ENCODE measurements around the gene IFI35. TPM values are rescaled to one million over a fixed set of nuclear protein-coding genes. Genes with fewer than 3 reads are reported as not detected.

Gene IFI35
- total RNA-seq, 5 donors from 2014 or later (not counting 1 experiment from before 2014, with no cell fraction given), result 27.0 to 44.6 (median 34.1) TPM

DNA sequence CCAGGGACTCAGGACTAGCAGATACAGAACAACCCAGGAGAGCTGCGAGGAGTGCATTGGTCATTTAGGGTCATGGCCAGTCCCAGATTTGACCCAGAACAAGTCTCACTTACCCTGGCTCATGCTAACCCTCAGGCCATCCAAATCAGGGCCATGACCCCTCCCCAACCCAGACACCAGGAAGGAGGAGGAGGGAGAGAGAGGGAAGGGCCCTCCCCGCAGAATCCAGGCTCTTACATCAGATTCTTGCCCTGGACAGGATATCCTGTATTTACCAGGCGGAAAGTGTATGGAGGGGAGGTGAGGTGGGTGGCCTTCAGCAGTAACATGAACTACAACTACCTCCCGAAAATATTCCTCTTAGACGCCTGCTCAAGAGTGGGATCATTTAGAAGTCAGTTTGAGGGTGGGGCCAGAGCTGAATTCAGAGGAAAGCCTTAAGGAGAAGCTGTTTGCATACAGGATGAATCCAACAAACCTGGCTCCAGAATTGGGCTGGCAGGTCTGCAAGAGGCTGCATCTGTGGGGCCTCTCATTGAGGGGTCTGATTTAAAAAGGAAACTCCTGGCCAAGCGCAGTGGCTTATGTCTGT is 13.5 kb downstream of the IFI35 start:
- no peak overlapping the region for H3K4me3 ChIP-seq (ENCODE audit: control insufficient read depth in 1 of 2, extremely low read depth in 1 of 2, low read length in 1 of 2)
- peak overlapping the region; percentile 72 to 85 for H3K27ac Mint-ChIP-seq
- peaks cover 3% of the 10 kb centered on the region for H3K36me3 Mint-ChIP-seq
- ChIA-PET CTCF (no interaction called here), POLR2A (no interaction called here)
- no peaks in the 10 kb centered on the region for H3K27me3 ChIP-seq (replicated peaks in 1 of 2; ENCODE audit: control insufficient read depth in 2 of 2, extremely low read depth in 1 of 2, insufficient read depth in 2 of 2, low read length in 1 of 2)
- 100% methylated on average over 1 of the region's 6 CpGs for WGBS (ENCODE audit: insufficient coverage)
- no peaks in the 10 kb centered on the region for H3K9me3 Mint-ChIP-seq
- H3K4me1 Mint-ChIP-seq, result peaks cover 36 to 49% (median 43%) of the 10 kb centered on the region in 3 donors
- no peaks in the 10 kb centered on the region for H3K36me3 ChIP-seq (ENCODE audit: control insufficient read depth in 2 of 2, extremely low read depth in 1 of 2, insufficient read depth in 1 of 2, low read length in 1 of 2)
- H3K9me3 ChIP-seq, result no peaks in the 10 kb centered on the region
- ATAC-seq (replicated peaks in 1 of 4), result no peak
- H3K27ac ChIP-seq (ENCODE audit: low read length), result no peak overlapping the region
- H3K27me3 Mint-ChIP-seq, result no peaks in the 10 kb centered on the region
- DNase-seq, result no peak
- peaks cover 9 to 58% of the 10 kb centered on the region in 2 experiments for H3K4me1 ChIP-seq (ENCODE audit: control insufficient read depth in 1 of 2, extremely low read depth in 1 of 2, insufficient read depth in 2 of 2, low read length in 2 of 2)
- H3K4me3 Mint-ChIP-seq, result peak overlapping the region; percentile 82 to 90 (median 86)

DNA sequence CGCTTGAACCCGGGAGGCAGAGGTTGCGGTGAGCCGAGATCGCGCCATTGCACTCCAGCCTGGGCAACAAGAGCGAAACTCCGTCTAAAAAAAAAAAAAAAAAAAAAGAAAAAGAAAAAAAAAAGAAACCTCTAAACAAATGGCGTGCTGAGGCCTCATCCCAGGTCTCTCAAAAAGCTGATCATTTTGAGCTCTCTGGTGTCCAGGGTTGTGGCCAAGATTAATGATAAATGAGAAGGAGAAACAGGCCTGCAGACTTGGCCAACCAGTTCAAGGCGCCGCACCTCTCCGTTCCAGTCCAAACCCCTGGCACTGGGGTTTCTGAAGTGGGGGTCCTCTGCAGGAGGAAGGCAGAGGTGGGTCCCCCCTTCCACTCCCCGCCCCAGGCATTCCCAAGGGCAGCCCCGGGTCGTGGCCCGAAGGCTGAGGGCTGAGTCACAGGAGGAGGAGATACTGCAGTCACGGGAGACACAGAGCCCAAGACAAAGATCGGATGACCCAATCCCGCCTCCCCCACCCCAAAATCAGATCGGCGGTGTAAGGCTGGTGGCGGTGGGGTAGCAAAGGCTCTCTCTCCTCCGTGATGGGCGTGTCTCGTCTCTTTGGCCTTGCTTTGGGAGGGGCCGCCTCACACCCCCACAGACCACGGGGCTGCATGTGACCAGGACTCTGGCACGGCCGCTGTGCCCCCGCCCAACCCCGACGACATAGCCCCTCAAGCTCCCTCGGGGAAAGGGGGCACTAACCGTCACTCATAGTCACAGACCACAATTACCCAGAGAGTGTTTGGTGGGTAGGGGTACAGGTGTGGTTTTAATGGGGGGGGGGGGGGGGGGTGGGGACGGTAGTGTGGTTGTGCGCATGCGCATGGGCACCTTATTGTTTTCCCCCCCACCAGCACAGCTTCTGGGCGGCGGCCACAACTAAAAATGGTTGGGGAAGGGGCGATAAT is 14.5 kb downstream of the IFI35 start:
- peaks cover 9 to 65% of the 10 kb centered on the region in 2 experiments for H3K4me1 ChIP-seq (ENCODE audit: control insufficient read depth in 1 of 2, extremely low read depth in 1 of 2, insufficient read depth in 2 of 2, low read length in 2 of 2)
- Mint-ChIP-seq H3K9me3 (no peaks in the 10 kb centered on the region), H3K27ac (peak overlapping the region; percentile 61 to 72), H3K4me1 (peaks cover 36 to 49% (median 48%) of the 10 kb centered on the region in 3 donors), H3K36me3 (no peaks in the 10 kb centered on the region), H3K27me3 (no peaks in the 10 kb centered on the region), H3K4me3 (peak overlapping the region; percentile 82 to 90 (median 86))
- H3K27me3 ChIP-seq (replicated peaks in 1 of 2; ENCODE audit: control insufficient read depth in 2 of 2, extremely low read depth in 1 of 2, insufficient read depth in 2 of 2, low read length in 1 of 2), result no peaks in the 10 kb centered on the region
- peak overlapping the region; percentile 84 for H3K4me3 ChIP-seq (ENCODE audit: control insufficient read depth in 1 of 2, extremely low read depth in 1 of 2, low read length in 1 of 2)
- no peak overlapping the region for H3K27ac ChIP-seq (ENCODE audit: low read length)
- H3K9me3 ChIP-seq, result no peaks in the 10 kb centered on the region
- WGBS (ENCODE audit: insufficient coverage), result 45% methylated on average over 4 of the region's 40 CpGs
- POLR2A ChIA-PET, result interaction anchor here (0.6 to 0.7 kb wide), 2 partner anchors 437 to 633 kb away, joined by 3 to 11 read pairs; partner anchors contain the start of gene STAT3 (in 1 of the 2)
- no peaks in the 10 kb centered on the region for H3K36me3 ChIP-seq (ENCODE audit: control insufficient read depth in 2 of 2, extremely low read depth in 1 of 2, insufficient read depth in 1 of 2, low read length in 1 of 2)
- DNase-seq (peak in 22 of 35 experiments; percentile 10 to 60 (median 30)), ATAC-seq (replicated peaks in 1 of 4) (peak in 1 of 4 experiments; percentile 4)
- CTCF ChIA-PET, result interaction anchor here in 1 of 2 donors (1.8 kb wide), 1 partner anchor 22 kb away, joined by 10 read pairs; the partner anchor contains the start of gene RPL27

DNA sequence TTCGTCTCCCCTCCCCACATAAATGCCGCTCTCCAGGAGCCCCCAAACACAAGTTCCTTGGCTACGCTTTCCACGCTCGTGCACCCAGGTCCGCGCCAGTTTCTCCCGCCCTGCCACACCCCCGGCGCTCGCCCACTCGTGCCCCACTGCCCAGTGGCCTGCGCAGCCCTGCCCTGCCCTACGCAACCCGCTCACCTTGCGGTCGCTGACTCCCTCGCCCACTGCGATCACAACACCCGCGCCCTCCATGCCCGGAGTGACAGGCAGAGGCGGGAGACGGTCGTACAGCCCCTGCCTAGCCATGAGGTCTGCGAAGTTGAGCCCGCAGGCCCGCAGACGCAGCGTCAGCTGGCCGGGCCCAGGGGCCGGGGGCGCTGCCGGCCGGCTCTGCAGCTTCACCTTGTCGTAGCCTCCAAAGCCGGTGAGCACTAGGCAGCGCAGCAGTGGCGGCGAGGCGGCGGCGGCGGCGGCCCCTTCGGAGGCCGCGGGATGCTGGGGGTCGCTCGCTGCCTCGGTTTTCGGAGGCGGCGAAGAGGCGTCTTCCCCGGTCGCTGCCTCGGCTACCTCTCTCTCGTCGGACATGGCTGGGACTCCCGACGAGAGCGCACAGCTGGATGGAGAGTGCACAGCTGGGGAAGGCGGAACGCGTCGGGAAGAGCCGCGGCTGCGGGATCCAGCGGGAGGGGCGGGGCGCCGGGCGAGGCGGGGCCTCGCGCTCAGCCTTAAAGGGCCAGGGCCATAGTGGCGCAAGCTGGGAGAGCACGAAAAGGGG is 15.3 kb downstream of the IFI35 start, which contains the start of gene VAT1:
TSS of gene VAT1 (minus strand) at position 645 of the 772 bp plus-strand sequence. CDS start at position 582, 63 bp downstream.
- Histone ChIP-seq H3K27me3 (replicated peaks in 1 of 2; ENCODE audit: control insufficient read depth in 2 of 2, extremely low read depth in 1 of 2, insufficient read depth in 2 of 2, low read length in 1 of 2) (no peaks in the 10 kb centered on the region), H3K9me3 (no peaks in the 10 kb centered on the region), H3K36me3 (ENCODE audit: control insufficient read depth in 2 of 2, extremely low read depth in 1 of 2, insufficient read depth in 1 of 2, low read length in 1 of 2) (no peaks in the 10 kb centered on the region), H3K4me3 (ENCODE audit: control insufficient read depth in 1 of 2, extremely low read depth in 1 of 2, low read length in 1 of 2) (peak within 1 kb of the TSS; percentile 84), H3K27ac (ENCODE audit: low read length) (no peak within 1 kb of the TSS), H3K4me1 (ENCODE audit: control insufficient read depth in 1 of 2, extremely low read depth in 1 of 2, insufficient read depth in 2 of 2, low read length in 2 of 2) (peaks cover 9 to 65% of the 10 kb centered on the region in 2 experiments)
- CTCF ChIA-PET, result interaction anchor here in 1 of 2 donors (0.6 to 1.8 kb wide), 2 partner anchors 15 to 23 kb away, joined by 3 to 10 read pairs; partner anchors contain the start of genes IFI35 and RPL27
- H3K4me1 Mint-ChIP-seq, result peaks cover 36 to 49% (median 48%) of the 10 kb centered on the region in 3 donors
- under 1% methylated on average over 77 of the region's 80 CpGs for WGBS (ENCODE audit: insufficient coverage)
- peak within 1 kb of the TSS; percentile 82 to 90 (median 86) for H3K4me3 Mint-ChIP-seq
- H3K27me3 Mint-ChIP-seq, result no peaks in the 10 kb centered on the region
- ATAC-seq (replicated peaks in 1 of 4) (peak; percentile 62 to 66 (median 64)), DNase-seq (peak in 33 of 35 experiments; percentile 22 to 76 (median 49))
- POLR2A ChIA-PET, result interaction anchor here (0.6 to 1.1 kb wide), 2 partner anchors 9 to 877 kb away, joined by 3 to 4 read pairs; no protein-coding TSS in a partner anchor
- H3K9me3 Mint-ChIP-seq, result no peaks in the 10 kb centered on the region
- no peaks in the 10 kb centered on the region for H3K36me3 Mint-ChIP-seq
- peak within 1 kb of the TSS; percentile 72 to 77 for H3K27ac Mint-ChIP-seq

DNA sequence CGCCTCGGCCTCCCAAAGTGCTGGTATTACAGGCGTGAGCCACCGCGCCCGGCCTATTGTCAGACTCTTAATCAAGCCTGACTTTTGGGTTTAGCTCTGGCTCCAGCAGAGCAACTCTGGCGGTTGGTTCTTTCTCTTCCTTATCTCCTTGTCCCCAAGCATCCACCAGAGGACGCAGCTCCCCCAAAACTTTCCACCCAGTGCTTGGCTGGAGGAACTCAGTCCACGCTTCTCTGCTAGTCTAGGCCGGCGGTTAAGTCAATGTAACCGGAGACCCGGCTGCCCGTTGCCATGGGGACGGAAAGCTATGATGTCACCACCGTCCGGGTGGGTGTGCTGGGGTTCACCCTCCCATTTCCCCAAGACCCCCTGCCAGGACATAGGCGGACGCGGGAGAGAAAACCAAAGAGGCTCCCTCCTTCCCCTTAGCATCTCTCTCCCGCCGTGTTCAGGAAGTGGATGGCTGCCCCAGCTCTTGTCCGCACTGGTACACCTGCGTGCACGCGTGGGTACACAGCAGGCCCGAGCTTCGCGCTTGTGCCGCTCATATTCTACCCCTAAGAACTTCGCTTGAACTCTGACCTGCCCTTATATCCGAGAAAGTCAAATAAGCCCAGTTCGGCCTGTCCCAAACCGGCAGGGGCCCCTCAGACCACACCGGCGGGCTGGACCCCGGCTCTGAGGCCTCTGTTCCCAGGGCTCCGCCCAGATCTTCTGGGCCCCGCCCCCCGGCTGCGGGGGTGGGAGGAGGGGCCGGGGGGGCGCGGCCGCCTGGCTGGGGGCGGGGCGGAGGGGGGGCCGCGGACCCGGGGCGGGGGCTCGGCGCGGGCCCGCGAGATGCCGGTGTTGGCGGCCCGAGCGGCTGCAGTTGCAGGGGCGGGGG is 18.1 kb downstream of the IFI35 start, which contains the start of gene RND2:
TSS of gene RND2 (plus strand) at position 825 of the 883 bp plus-strand sequence. CDS start 117 bp downstream, outside the sequence.
- Histone ChIP-seq H3K27me3 (replicated peaks in 1 of 2; ENCODE audit: control insufficient read depth in 2 of 2, extremely low read depth in 1 of 2, insufficient read depth in 2 of 2, low read length in 1 of 2) (no peaks in the 10 kb centered on the region), H3K4me3 (ENCODE audit: control insufficient read depth in 1 of 2, extremely low read depth in 1 of 2, low read length in 1 of 2) (peak within 1 kb of the TSS; percentile 76 to 84), H3K27ac (ENCODE audit: low read length) (peak within 1 kb of the TSS; percentile 57), H3K36me3 (ENCODE audit: control insufficient read depth in 2 of 2, extremely low read depth in 1 of 2, insufficient read depth in 1 of 2, low read length in 1 of 2) (no peaks in the 10 kb centered on the region), H3K9me3 (no peaks in the 10 kb centered on the region), H3K4me1 (ENCODE audit: control insufficient read depth in 1 of 2, extremely low read depth in 1 of 2, insufficient read depth in 2 of 2, low read length in 2 of 2) (peaks cover 5 to 53% of the 10 kb centered on the region in 2 experiments)
- ATAC-seq (replicated peaks in 1 of 4) (peak; percentile 59 to 73 (median 68)), DNase-seq (peak; percentile 52 to 85 (median 71))
- CTCF ChIA-PET, result interaction anchor here in 1 of 2 donors (0.7 to 1.9 kb wide), 5 partner anchors 19 to 447 kb away, joined by 3 to 12 read pairs (median 3); partner anchors contain the start of genes BRCA1, IFI35, PSMC3IP and RPL27
- Mint-ChIP-seq H3K9me3 (no peaks in the 10 kb centered on the region), H3K36me3 (no peaks in the 10 kb centered on the region), H3K27ac (peak within 1 kb of the TSS; percentile 80), H3K4me1 (peaks cover 23 to 34% (median 29%) of the 10 kb centered on the region in 3 donors), H3K4me3 (peak within 1 kb of the TSS; percentile 86 to 95 (median 87)), H3K27me3 (no peaks in the 10 kb centered on the region)
- WGBS (ENCODE audit: insufficient coverage), result 2% methylated on average over 33 of the region's 61 CpGs
- POLR2A ChIA-PET, result interaction anchor here (0.6 to 1.1 kb wide), 4 partner anchors 26 to 336 kb away, joined by 3 to 7 read pairs (median 4); partner anchors contain the start of gene RPL27 (in 1 of the 2)

DNA sequence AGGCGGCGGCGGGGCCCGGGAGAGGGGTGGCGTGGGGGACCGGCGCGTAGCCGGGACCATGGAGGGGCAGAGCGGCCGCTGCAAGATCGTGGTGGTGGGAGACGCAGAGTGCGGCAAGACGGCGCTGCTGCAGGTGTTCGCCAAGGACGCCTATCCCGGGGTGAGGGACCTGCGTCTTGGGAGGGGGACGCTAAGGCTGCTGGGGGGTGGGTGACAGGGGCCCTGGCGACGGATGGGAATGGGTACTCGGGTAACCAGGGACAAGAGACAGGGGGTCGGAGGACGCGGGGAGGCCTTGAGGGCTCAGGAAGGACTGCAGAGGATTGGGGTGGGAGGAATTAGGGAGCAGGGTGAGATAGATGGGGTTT is 18.7 kb downstream of the IFI35 start:
- Mint-ChIP-seq H3K9me3 (no peaks in the 10 kb centered on the region), H3K4me1 (peaks cover 17 to 28% (median 26%) of the 10 kb centered on the region in 3 donors), H3K36me3 (no peaks in the 10 kb centered on the region), H3K27me3 (no peaks in the 10 kb centered on the region), H3K4me3 (peak overlapping the region; percentile 64 to 95 (median 70)), H3K27ac (no peak overlapping the region)
- WGBS (ENCODE audit: insufficient coverage), result 16% methylated on average over 27 of the region's 27 CpGs
- Histone ChIP-seq H3K4me1 (ENCODE audit: control insufficient read depth in 1 of 2, extremely low read depth in 1 of 2, insufficient read depth in 2 of 2, low read length in 2 of 2) (peaks cover 2 to 47% of the 10 kb centered on the region in 2 experiments), H3K36me3 (ENCODE audit: control insufficient read depth in 2 of 2, extremely low read depth in 1 of 2, insufficient read depth in 1 of 2, low read length in 1 of 2) (no peaks in the 10 kb centered on the region), H3K4me3 (ENCODE audit: control insufficient read depth in 1 of 2, extremely low read depth in 1 of 2, low read length in 1 of 2) (peak overlapping the region in 1 of 2 donors; percentile 41), H3K27me3 (replicated peaks in 1 of 2; ENCODE audit: control insufficient read depth in 2 of 2, extremely low read depth in 1 of 2, insufficient read depth in 2 of 2, low read length in 1 of 2) (no peaks in the 10 kb centered on the region), H3K9me3 (no peaks in the 10 kb centered on the region), H3K27ac (ENCODE audit: low read length) (no peak overlapping the region)
- ATAC-seq (replicated peaks in 1 of 4) (no peak), DNase-seq (peak in 1 of 35 experiments; percentile 20)
- POLR2A ChIA-PET, result interaction anchor here in 1 of 2 donors (1.1 kb wide), 1 partner anchor 27 kb away, joined by 7 read pairs; the partner anchor contains the start of gene RPL27
- CTCF ChIA-PET, result no interaction called here
